Stimulated activated CD8-positive, alpha-beta memory T cell treated with anti-CD3 and anti-CD28 coated beads, Interleukin-7, amount 100 ng/mL, for 48 hours (primary cell): ENCODE results near the gene ATP8B4.
"Not testable (repeated sequence)": the region's sequence is repeated elsewhere in the genome, so short reads cannot be mapped to it uniquely, and the experiment has no call there.

Experiments used
- DNase-seq, 2 donors: peaks; one replicate each; pipeline ENCODE4 v3.0.0-alpha.2; 2020; ENCODE audit warnings: low read depth in 1 of 2; ENCODE audit errors: extremely low read depth in 1 of 2

The ATP8B4 gene

GRCh38 chr15:49964551-49964950 lies 154.5 kb downstream of the ATP8B4 start:
- DNase-seq: no peak

DNA sequence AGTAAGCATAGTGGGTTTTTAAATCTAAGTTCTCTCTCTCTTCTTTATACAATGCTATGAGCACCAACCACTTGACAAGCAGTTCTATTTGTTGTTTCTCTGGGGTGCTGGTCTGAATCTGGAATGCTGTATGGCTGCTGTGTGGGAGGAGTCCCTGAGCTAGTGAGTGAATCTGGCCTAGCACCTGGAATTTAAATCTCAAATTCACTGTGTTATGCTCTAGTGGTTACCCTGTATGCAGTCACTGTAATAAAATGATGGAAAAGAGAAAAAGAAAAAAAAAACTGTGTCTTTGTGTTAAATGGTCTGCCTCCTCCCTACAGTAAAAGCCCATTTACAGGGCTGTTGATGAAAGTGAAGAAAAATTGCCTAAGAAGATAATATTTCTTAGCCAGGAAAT lies 155.0 kb downstream of the ATP8B4 start:
- DNase-seq: no peak

GRCh38 chr15:49963033-49963772 lies 155.8 kb downstream of the ATP8B4 start:
- DNase-seq: not testable (repeated sequence)

DNA sequence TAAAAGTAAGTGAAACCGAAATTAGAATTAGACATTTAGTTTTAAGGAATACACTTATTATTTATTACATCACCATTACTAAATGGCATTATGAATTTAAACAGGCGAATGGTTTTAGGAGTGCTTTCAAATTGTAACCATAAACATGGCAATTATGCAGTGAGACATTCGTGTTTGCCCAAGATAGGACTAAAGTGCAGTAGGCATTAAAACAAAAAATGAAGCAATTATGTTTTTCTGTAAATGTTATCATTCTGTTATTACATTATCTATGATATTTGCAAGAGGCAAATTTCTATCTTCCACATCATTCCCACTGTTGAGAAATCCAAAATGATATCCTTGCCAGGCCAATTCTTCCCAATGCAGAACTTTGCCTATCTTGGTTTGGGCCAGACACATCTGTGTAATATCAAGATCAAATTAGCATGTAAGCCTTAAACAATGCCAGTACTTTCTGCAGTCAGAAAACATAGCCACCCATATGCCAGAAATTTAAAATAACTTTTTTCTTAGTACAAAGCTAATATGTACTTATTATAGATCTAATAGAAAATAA lies 156.9 kb downstream of the ATP8B4 start:
- DNase-seq: no peak

GRCh38 chr15:49953421-49953820 lies 165.6 kb downstream of the ATP8B4 start:
- DNase-seq: no peak

- no peak for DNase-seq
Measured at GRCh38 chr15:49946681-49947080, 172.4 kb downstream of the ATP8B4 start.

- no peak for DNase-seq
Measured at GRCh38 chr15:49934487-49934886, 184.5 kb downstream of the ATP8B4 start.

GRCh38 chr15:49927189-49927861 lies 191.7 kb downstream of the ATP8B4 start:
- DNase-seq: no peak

DNA sequence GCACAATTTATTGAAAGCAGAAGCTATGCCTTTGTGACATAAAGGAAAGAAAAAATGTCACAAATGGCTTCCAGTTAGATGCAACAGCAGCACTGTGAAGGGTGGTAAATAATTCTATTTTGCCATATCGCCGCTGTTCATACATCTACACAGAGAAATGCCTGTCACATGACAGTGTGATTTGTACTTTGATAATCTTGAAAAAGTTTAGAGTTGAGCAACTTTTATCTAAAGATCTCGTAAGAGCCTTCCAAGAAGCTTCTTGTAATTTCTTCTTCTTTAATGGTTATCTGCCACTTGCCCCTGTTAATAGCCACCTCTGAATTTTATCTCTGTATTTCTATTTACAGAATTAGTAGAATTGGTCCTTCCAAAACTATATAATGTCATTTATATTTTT lies 192.3 kb downstream of the ATP8B4 start:
- no peak for DNase-seq

DNA sequence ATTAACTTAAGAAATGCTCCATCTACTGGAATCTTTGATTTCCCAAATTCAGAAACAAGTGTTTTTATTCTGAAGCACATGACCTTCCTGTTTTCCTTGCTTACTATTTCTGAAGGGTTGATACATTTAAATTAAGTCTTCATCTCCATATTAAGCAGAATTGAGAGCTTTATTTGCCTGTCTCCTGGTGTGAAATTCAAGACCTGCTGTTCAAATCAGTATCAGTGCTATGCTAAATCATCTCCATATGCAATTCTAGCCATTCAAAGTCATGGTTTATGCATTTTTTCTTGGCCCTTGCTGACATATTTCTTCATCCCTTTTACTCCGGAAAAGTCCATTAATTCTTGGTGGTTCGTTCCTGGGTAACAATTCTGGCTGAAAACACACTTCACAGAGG lies 195.4 kb downstream of the ATP8B4 start:
- DNase-seq: no peak

GRCh38 chr15:49919034-49919433 lies 200.0 kb downstream of the ATP8B4 start:
- no peak for DNase-seq

GRCh38 chr15:49918121-49918520 lies 200.9 kb downstream of the ATP8B4 start:
- no peak for DNase-seq

GRCh38 chr15:49916998-49917397 lies 202.0 kb downstream of the ATP8B4 start:
- no peak for DNase-seq

GRCh38 chr15:49915822-49916221 lies 203.2 kb downstream of the ATP8B4 start:
- DNase-seq: no peak

- no peak for DNase-seq
Measured at GRCh38 chr15:49908933-49909295, 210.1 kb downstream of the ATP8B4 start.

- no peak for DNase-seq
Measured at GRCh38 chr15:49908236-49908932, 210.6 kb downstream of the ATP8B4 start.

DNA sequence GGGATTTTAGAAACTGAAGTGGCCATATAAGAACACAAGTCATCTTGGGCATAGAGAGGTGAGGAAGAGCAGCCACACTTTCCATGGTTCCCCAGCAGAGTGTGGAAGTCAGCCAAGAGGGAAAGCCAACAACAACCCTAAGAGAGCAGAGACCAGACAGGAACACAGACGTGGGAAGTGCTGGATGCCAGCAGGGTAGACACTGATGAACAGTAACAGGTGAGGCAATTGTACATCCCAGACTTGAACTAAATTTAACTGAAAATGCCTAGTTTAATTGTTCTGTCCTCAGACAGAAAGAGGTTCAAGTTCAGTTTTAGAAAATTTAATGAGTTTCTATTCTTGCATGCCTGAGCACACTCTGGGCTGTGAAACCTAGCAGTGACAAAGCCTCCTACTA lies 212.1 kb downstream of the ATP8B4 start:
- no peak for DNase-seq

DNA sequence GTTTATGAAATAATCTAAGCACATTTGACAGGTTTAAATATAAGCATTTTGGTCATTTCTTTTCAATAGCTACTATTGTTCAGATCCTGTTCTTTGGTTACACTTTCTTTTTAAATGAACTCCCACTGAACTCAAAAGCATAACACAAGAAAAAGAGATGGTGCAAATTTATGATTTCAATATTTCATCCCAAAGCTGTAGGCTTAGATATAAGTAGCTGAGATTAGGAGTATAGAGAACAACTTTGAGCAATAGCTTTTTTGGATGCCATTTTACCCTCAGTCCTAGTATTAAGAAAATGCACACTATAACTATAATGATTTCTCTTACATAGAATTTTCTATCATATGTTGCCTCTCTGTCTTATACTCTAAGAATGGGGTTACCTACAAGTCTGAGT lies 213.8 kb downstream of the ATP8B4 start:
- no peak for DNase-seq

- DNase-seq: no peak
Measured at GRCh38 chr15:49904296-49904695, 214.7 kb downstream of the ATP8B4 start.

GRCh38 chr15:49902685-49903501 lies 216.1 kb downstream of the ATP8B4 start:
- no peak for DNase-seq
